OCI-LY3 (cell line): Measurements from ENCODE around the gene SERAC1.

Experiments
- H2AFZ ChIP-seq: fragments of 200-600, 300-600 bp; shearing (Covaris generic); 2 replicates; pipeline ENCODE4 v1.6.0; 2014; ENCODE audit warnings: antibody characterized with exemption, low read depth, low read length
- H3K27ac ChIP-seq: fragments of 200-600, 300-600 bp; sonication (generic); 2 replicates; pipeline ENCODE4 v1.5.1; 2014; ENCODE audit warnings: mild to moderate bottlenecking, low read length, moderate library complexity, mixed read lengths
- H3K27me3 ChIP-seq: fragments of 200-600, 300-600 bp; sonication (generic); 2 replicates; pipeline ENCODE4 v1.6.1; 2014; ENCODE audit warnings: low read depth, low read length, mixed read lengths
- H3K36me3 ChIP-seq: fragments of 200-600, 300-600 bp; sonication (generic); replicated peaks from 2 replicates; pipeline ENCODE3; 2014; ENCODE audit warnings: low read depth, low read length, mixed read lengths
- H3K4me1 ChIP-seq: fragments of 300-600, 200-600 bp; sonication (generic); 2 replicates; pipeline ENCODE4 v1.6.1; 2014; ENCODE audit warnings: low read length, mixed read lengths
- H3K4me2 ChIP-seq: fragments of 200-600, 300-600 bp; sonication (generic); 2 replicates; pipeline ENCODE4 v1.6.1; 2014; ENCODE audit warnings: low read length, mixed read lengths
- H3K4me3 ChIP-seq: fragments of 300-600, 200-600 bp; sonication (generic); 2 replicates; pipeline ENCODE4 v1.5.1; 2014; ENCODE audit warnings: antibody characterized with exemption, mild to moderate bottlenecking, low read length, moderate library complexity
- H3K79me2 ChIP-seq: fragments of 300-600, 200-600 bp; shearing (Covaris generic); 2 replicates; pipeline ENCODE4 v1.6.1; 2014; ENCODE audit warnings: mild to moderate bottlenecking, low read length, mixed read lengths
- H3K9ac ChIP-seq: fragments of 300-600, 200-600 bp; shearing (Covaris generic); 2 replicates; pipeline ENCODE4 v1.6.0; 2014; ENCODE audit warnings: mild to moderate bottlenecking, low read length, moderate library complexity
- H3K9me3 ChIP-seq: fragments of 200-600, 300-600 bp; shearing (Covaris generic); 2 replicates; pipeline ENCODE4 v1.6.1; 2014; ENCODE audit warnings: low read length, mixed read lengths; ENCODE audit not compliant: insufficient read depth
- H4K20me1 ChIP-seq: fragments of 200-600, 300-600 bp; sonication (generic); 2 replicates; pipeline ENCODE4 v1.6.1; 2016; ENCODE audit warnings: low read length, mixed read lengths; ENCODE audit not compliant: insufficient read depth
- EZH2phosphoT487 ChIP-seq: fragments of 200-600 bp; shearing (Covaris generic); IDR thresholded peaks from 2 replicates; pipeline ENCODE4 v1.6.1; 2018; ENCODE audit warnings: antibody characterized with exemption, mixed run types, low read depth
- TF ChIP-seq, protein P1 (sequence below): fragments of 200-600, 300-600 bp; sonication (generic); IDR thresholded peaks from 2 replicates; pipeline ENCODE4 v1.5.1; 2014; ENCODE audit warnings: antibody characterized with exemption, low read length, low read depth

The SERAC1 gene

DNA sequence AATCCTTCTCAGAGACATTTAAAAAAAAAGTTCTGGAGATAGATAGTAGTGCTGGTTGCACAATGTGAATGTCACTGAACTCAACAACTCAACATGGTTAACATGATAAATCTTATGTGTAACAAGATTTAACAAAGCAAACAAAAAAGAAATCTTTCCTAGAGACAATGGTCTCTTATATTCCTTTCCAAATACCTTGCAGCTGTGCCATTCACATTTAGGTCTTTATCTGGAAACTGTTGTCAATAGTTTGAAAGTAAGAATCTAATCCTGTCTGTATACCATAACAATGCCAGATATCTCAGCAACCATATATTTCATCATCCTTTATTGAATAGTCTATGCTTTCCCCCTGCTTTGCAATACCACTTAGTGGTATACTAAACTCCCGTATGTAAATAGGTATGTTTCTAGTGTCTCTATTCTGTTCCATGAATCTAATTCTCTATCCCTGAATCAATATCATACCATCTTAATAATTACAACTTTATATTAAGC is 2.1 kb downstream of the SERAC1 start:
- Histone ChIP-seq H4K20me1 (no peaks in the 10 kb centered on the region), H3K27me3 (no peaks in the 10 kb centered on the region), H3K36me3 (no peaks in the 10 kb centered on the region), H3K4me3 (no peak overlapping the region), H2AFZ (no peak overlapping the region), H3K79me2 (no peaks in the 10 kb centered on the region), H3K9ac (no peak overlapping the region), H3K27ac (no peak overlapping the region), H3K4me1 (peaks cover 5% of the 10 kb centered on the region; the same call in 1 of the 2 replicates), H3K4me2 (no peak overlapping the region), H3K9me3 (no peaks in the 10 kb centered on the region)
- TF ChIP-seq, protein P1, sequence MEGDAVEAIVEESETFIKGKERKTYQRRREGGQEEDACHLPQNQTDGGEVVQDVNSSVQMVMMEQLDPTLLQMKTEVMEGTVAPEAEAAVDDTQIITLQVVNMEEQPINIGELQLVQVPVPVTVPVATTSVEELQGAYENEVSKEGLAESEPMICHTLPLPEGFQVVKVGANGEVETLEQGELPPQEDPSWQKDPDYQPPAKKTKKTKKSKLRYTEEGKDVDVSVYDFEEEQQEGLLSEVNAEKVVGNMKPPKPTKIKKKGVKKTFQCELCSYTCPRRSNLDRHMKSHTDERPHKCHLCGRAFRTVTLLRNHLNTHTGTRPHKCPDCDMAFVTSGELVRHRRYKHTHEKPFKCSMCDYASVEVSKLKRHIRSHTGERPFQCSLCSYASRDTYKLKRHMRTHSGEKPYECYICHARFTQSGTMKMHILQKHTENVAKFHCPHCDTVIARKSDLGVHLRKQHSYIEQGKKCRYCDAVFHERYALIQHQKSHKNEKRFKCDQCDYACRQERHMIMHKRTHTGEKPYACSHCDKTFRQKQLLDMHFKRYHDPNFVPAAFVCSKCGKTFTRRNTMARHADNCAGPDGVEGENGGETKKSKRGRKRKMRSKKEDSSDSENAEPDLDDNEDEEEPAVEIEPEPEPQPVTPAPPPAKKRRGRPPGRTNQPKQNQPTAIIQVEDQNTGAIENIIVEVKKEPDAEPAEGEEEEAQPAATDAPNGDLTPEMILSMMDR, result no peak
- TF ChIP-seq EZH2phosphoT487, result no peak

DNA sequence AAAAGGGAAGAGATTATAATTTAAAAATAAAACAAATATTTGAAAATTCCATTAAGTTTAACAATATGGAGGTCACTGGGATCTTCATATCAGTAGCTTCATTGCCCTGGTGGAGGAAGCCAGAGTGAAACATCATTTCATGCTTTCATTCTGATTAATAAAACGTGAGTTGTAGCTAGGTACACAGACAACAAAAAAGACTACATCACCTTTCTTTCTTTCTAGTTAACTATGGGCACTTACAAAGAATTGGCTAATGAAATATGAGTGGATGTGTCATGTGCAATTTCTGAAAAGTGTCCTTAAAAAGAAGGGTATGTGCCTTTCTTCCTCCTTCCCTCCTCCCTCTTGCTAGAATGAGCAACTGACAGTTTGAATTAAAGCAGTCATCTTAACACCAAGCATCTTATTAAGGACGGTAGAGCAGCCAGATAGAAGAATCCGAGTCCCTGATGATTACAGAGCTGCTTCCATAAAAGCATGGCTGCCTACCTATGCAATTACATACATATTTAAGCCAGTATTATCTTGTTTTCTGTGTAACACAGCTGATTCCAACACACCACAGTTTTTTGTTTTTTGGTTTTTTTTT is 3.4 kb downstream of the SERAC1 start:
- H3K4me1 ChIP-seq, result peaks cover 5% of the 10 kb centered on the region; the same call in 1 of the 2 replicates
- no peaks in the 10 kb centered on the region for H4K20me1 ChIP-seq
- no peak overlapping the region for H3K27ac ChIP-seq
- H3K79me2 ChIP-seq, result no peaks in the 10 kb centered on the region
- H3K36me3 ChIP-seq, result no peaks in the 10 kb centered on the region
- H2AFZ ChIP-seq, result no peak overlapping the region
- no peak for TF ChIP-seq EZH2phosphoT487
- TF ChIP-seq, protein P1, result no peak
- no peaks in the 10 kb centered on the region for H3K9me3 ChIP-seq
- no peak overlapping the region for H3K4me2 ChIP-seq
- no peaks in the 10 kb centered on the region for H3K27me3 ChIP-seq
- no peak overlapping the region for H3K9ac ChIP-seq
- no peak overlapping the region for H3K4me3 ChIP-seq

DNA sequence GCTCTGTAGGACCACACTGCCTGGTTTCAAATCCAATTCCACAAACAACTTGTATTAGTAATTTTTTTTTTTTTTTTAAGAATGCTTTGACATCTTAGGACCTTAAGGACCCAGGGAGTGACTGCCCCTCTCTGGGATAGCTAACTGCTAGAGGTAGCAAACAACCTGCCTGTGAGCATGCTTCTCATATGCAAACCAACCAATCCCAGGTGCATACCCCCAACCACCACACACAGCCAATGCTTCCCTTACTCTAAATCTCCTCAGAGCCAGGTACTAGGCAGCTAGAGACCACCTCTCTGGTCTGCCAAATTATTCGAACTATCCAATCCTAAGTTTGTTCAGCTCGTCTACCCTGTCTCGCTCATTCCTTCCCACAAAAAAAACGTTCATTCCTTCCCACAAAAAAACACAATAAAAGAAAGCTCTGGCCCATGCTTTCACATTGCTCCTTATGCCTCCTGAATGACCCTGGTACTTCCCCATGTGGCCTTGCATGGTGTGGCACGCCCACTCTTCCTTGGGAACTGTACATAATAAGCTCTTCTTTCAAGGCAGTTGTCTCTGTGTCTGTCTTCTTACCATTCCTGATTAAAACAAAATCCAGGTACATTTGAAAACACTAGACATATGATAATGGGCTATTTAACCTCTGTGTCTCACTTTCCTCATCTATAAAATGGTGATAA is 6.4 kb downstream of the SERAC1 start:
- no peaks in the 10 kb centered on the region for H3K9me3 ChIP-seq
- no peak overlapping the region for H3K9ac ChIP-seq
- TF ChIP-seq, protein P1, result no peak
- TF ChIP-seq EZH2phosphoT487, result no peak
- H3K4me1 ChIP-seq, result peaks cover 5% of the 10 kb centered on the region; the same call in 1 of the 2 replicates
- H3K4me3 ChIP-seq, result no peak overlapping the region
- H3K36me3 ChIP-seq, result no peaks in the 10 kb centered on the region
- no peak overlapping the region for H3K4me2 ChIP-seq
- no peaks in the 10 kb centered on the region for H4K20me1 ChIP-seq
- H3K27me3 ChIP-seq, result no peaks in the 10 kb centered on the region
- H3K79me2 ChIP-seq, result no peaks in the 10 kb centered on the region
- H3K27ac ChIP-seq, result no peak overlapping the region
- H2AFZ ChIP-seq, result no peak overlapping the region

DNA sequence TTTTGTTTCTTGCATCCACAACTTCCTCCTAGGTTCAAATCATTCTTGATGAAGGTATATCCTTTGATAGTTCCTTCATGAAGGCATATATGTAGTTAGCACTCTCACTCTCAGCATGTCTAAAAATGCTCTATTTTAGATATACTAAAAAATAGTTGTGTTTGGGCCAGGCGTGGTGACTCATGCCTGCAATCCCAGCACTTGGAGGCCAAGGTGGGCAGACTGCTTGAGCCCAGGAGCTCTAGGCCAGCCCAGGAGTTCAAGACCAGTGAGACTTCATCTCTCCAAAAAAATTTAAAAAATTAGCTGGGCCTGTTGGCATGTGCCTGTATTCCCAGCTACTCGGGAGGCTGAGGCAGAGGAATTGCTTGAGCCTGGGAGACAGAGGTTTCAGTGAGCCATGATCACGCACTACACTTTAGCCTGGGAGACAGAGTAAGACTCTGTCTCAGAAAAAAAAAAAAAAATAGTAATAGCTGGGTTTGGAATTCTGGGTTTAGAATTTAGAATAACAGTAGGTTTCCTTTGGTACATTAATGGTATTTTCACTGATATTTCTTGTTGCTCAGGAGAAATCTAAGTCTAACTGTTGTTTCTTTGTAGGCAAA is 7.0 kb downstream of the SERAC1 start:
- H4K20me1 ChIP-seq, result no peaks in the 10 kb centered on the region
- no peak overlapping the region for H3K27ac ChIP-seq
- no peak overlapping the region for H3K9ac ChIP-seq
- peaks cover 5% of the 10 kb centered on the region; the same call in 1 of the 2 replicates for H3K4me1 ChIP-seq
- H3K79me2 ChIP-seq, result no peaks in the 10 kb centered on the region
- H3K36me3 ChIP-seq, result no peaks in the 10 kb centered on the region
- no peaks in the 10 kb centered on the region for H3K9me3 ChIP-seq
- H3K4me3 ChIP-seq, result no peak overlapping the region
- H2AFZ ChIP-seq, result no peak overlapping the region
- H3K27me3 ChIP-seq, result no peaks in the 10 kb centered on the region
- TF ChIP-seq, protein P1, result no peak
- no peak for TF ChIP-seq EZH2phosphoT487
- no peak overlapping the region for H3K4me2 ChIP-seq
